ENCODE data around the gene NR6A1.

The NR6A1 gene

GRCh38 chr9:124499216-124499615 lies 271.9 kb downstream of the NR6A1 start:
- in situ Hi-C loops (cut with HindIII; ENCODE audit: low sequenced_read_pairs): no loop called here
- no peak for TF ChIP-seq CTCF (IDR thresholded peaks at IDR 0.05; ENCODE audit: low read depth, low read length)
- no peak for DNase-seq (ENCODE audit: low read depth, low spot score)
- no peak overlapping the region for H3K4me3 ChIP-seq (ENCODE audit: low read depth, low read length)

GRCh38 chr9:124498499-124499146 lies 272.5 kb downstream of the NR6A1 start:
- in situ Hi-C loops (cut with HindIII; ENCODE audit: low sequenced_read_pairs): no loop called here
- no peak for TF ChIP-seq CTCF (IDR thresholded peaks at IDR 0.05; ENCODE audit: low read depth, low read length)
- DNase-seq (ENCODE audit: low read depth, low spot score): no peak
- no peak overlapping the region for H3K4me3 ChIP-seq (ENCODE audit: low read depth, low read length)

GRCh38 chr9:124498040-124498439 lies 273.1 kb downstream of the NR6A1 start:
- in situ Hi-C loops (cut with HindIII; ENCODE audit: low sequenced_read_pairs): no loop called here
- DNase-seq (ENCODE audit: low read depth, low spot score): no peak
- TF ChIP-seq CTCF (IDR thresholded peaks at IDR 0.05; ENCODE audit: low read depth, low read length): no peak
- no peak overlapping the region for H3K4me3 ChIP-seq (ENCODE audit: low read depth, low read length)

DNA sequence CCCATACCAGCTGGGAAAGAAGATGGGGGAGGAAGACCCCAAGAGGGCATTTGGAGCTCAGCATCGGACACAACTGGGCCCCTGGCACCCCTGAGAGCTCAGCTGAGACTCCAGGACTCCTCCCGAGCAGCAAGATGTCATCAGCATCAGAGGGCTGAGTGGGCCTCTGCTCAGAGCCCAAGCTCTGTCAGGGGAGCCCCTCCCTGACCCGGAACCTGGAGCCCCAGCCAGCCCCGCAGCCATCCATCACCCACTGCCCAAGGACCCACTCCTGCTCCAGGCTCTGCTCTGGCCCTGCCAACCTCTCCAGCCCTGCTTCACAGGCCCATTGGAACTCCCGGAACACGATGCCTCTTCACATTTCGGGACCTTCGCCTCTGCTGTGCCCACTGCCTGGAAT lies 273.7 kb downstream of the NR6A1 start:
- no peak for TF ChIP-seq CTCF (IDR thresholded peaks at IDR 0.05; ENCODE audit: low read depth, low read length)
- in situ Hi-C loops (cut with HindIII; ENCODE audit: low sequenced_read_pairs): no loop called here
- H3K4me3 ChIP-seq (ENCODE audit: low read depth, low read length): no peak overlapping the region
- DNase-seq (ENCODE audit: low read depth, low spot score): no peak

DNA sequence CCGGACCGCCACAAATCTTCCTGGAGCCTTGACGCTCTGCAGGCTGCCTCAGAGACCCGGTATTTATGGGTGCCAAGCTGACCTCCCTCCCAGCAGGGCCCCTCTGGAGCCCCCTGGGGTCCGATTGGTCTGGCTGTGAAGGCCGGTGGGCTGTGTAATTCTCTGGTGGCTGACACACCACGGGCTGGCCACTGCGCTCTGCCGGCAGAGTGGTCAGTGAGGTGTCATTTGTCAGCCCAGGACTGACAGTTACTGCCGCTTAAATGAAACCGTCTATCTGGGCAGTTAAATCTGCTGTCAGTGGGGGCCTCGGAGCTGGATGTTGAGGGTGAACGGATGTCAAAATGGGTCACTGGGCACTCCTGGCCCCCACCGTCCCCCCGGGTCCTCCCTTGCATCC lies 274.6 kb downstream of the NR6A1 start:
- no peak overlapping the region for H3K4me3 ChIP-seq (ENCODE audit: low read depth, low read length)
- DNase-seq (ENCODE audit: low read depth, low spot score): no peak

GRCh38 chr9:124496075-124496449 lies 275.0 kb downstream of the NR6A1 start:
- TF ChIP-seq CTCF (IDR thresholded peaks at IDR 0.05; ENCODE audit: low read depth, low read length): no peak
- in situ Hi-C loops (cut with HindIII; ENCODE audit: low sequenced_read_pairs): no loop called here
- no peak overlapping the region for H3K4me3 ChIP-seq (ENCODE audit: low read depth, low read length)
- no peak for DNase-seq (ENCODE audit: low read depth, low spot score)

More for the DNA sequence above, 274.6 kb downstream of the NR6A1 start:
- TF ChIP-seq CTCF (IDR thresholded peaks at IDR 0.05; ENCODE audit: low read depth, low read length): no peak
- in situ Hi-C loops (cut with HindIII; ENCODE audit: low sequenced_read_pairs): no loop called here
